Measurements from ENCODE around the gene LUZP2.
"Not testable (repeated sequence)": the region's sequence is repeated elsewhere in the genome, so short reads cannot be mapped to it uniquely, and the experiment has no call there.

The LUZP2 gene

GRCh38 chr11:24944891-24945290 lies 448.0 kb downstream of the LUZP2 start:
- Histone ChIP-seq H3K9ac (ENCODE audit: low read depth, low read length) (no peak overlapping the region), H3K36me3 (ENCODE audit: control insufficient read depth, insufficient read depth, low read length) (no peaks in the 10 kb centered on the region), H3K27me3 (ENCODE audit: control insufficient read depth, insufficient read depth, low read length) (no peaks in the 10 kb centered on the region), H3K4me3 (ENCODE audit: low read depth, low read length) (no peak overlapping the region), H3K9me3 (ENCODE audit: control insufficient read depth, insufficient read depth, low read length) (no peaks in the 10 kb centered on the region), H3K4me1 (ENCODE audit: control insufficient read depth, insufficient read depth, low read length) (no peaks in the 10 kb centered on the region)

GRCh38 chr11:24949406-24949805 lies 452.6 kb downstream of the LUZP2 start:
- Histone ChIP-seq H3K4me3 (ENCODE audit: low read depth, low read length) (no peak overlapping the region), H3K9ac (ENCODE audit: low read depth, low read length) (no peak overlapping the region), H3K36me3 (ENCODE audit: control insufficient read depth, insufficient read depth, low read length) (no peaks in the 10 kb centered on the region), H3K9me3 (ENCODE audit: control insufficient read depth, insufficient read depth, low read length) (no peaks in the 10 kb centered on the region), H3K4me1 (ENCODE audit: control insufficient read depth, insufficient read depth, low read length) (no peaks in the 10 kb centered on the region), H3K27me3 (ENCODE audit: control insufficient read depth, insufficient read depth, low read length) (no peaks in the 10 kb centered on the region)

- peaks cover 3% of the 10 kb centered on the region for H3K9me3 ChIP-seq (ENCODE audit: control insufficient read depth, insufficient read depth, low read length)
- no peak overlapping the region for H3K9ac ChIP-seq (ENCODE audit: low read depth, low read length)
- no peaks in the 10 kb centered on the region for H3K4me1 ChIP-seq (ENCODE audit: control insufficient read depth, insufficient read depth, low read length)
- no peaks in the 10 kb centered on the region for H3K36me3 ChIP-seq (ENCODE audit: control insufficient read depth, insufficient read depth, low read length)
- H3K27me3 ChIP-seq (ENCODE audit: control insufficient read depth, insufficient read depth, low read length) = no peaks in the 10 kb centered on the region
- H3K4me3 ChIP-seq (ENCODE audit: low read depth, low read length) = no peak overlapping the region
Measured at GRCh38 chr11:24963852-24964251, 467.0 kb downstream of the LUZP2 start.

GRCh38 chr11:24965748-24966147 lies 468.9 kb downstream of the LUZP2 start:
- no peaks in the 10 kb centered on the region for H3K36me3 ChIP-seq (ENCODE audit: control insufficient read depth, insufficient read depth, low read length)

GRCh38 chr11:24993903-24994302 lies 497.1 kb downstream of the LUZP2 start:
- not testable (repeated sequence) for H3K4me3 ChIP-seq (ENCODE audit: low read depth, low read length); H3K9ac ChIP-seq (ENCODE audit: low read depth, low read length); H3K4me1 ChIP-seq (ENCODE audit: control insufficient read depth, insufficient read depth, low read length)

More at GRCh38 chr11:24965748-24966147, 468.9 kb downstream of the LUZP2 start:
- Histone ChIP-seq H3K4me1 (ENCODE audit: control insufficient read depth, insufficient read depth, low read length) (no peaks in the 10 kb centered on the region), H3K9me3 (ENCODE audit: control insufficient read depth, insufficient read depth, low read length) (peaks cover 3% of the 10 kb centered on the region), H3K9ac (ENCODE audit: low read depth, low read length) (no peak overlapping the region), H3K27me3 (ENCODE audit: control insufficient read depth, insufficient read depth, low read length) (no peaks in the 10 kb centered on the region), H3K4me3 (ENCODE audit: low read depth, low read length) (no peak overlapping the region)

GRCh38 chr11:24999929-25000328 lies 503.1 kb downstream of the LUZP2 start:
- H3K9me3 ChIP-seq (ENCODE audit: control insufficient read depth, insufficient read depth, low read length); H3K36me3 ChIP-seq (ENCODE audit: control insufficient read depth, insufficient read depth, low read length); H3K4me3 ChIP-seq (ENCODE audit: low read depth, low read length); H3K4me1 ChIP-seq (ENCODE audit: control insufficient read depth, insufficient read depth, low read length); H3K27me3 ChIP-seq (ENCODE audit: control insufficient read depth, insufficient read depth, low read length); H3K9ac ChIP-seq (ENCODE audit: low read depth, low read length): not testable (repeated sequence)

More at GRCh38 chr11:24993903-24994302, 497.1 kb downstream of the LUZP2 start:
- not testable (repeated sequence) for H3K9me3 ChIP-seq (ENCODE audit: control insufficient read depth, insufficient read depth, low read length); H3K36me3 ChIP-seq (ENCODE audit: control insufficient read depth, insufficient read depth, low read length); H3K27me3 ChIP-seq (ENCODE audit: control insufficient read depth, insufficient read depth, low read length)

GRCh38 chr11:25037431-25037830 lies 540.6 kb downstream of the LUZP2 start:
- no peak overlapping the region for H3K9ac ChIP-seq (ENCODE audit: low read depth, low read length)
- H3K36me3 ChIP-seq (ENCODE audit: control insufficient read depth, insufficient read depth, low read length) = no peaks in the 10 kb centered on the region
- H3K27me3 ChIP-seq (ENCODE audit: control insufficient read depth, insufficient read depth, low read length) = no peaks in the 10 kb centered on the region
- no peaks in the 10 kb centered on the region for H3K4me1 ChIP-seq (ENCODE audit: control insufficient read depth, insufficient read depth, low read length)
- H3K4me3 ChIP-seq (ENCODE audit: low read depth, low read length) = no peak overlapping the region
- H3K9me3 ChIP-seq (ENCODE audit: control insufficient read depth, insufficient read depth, low read length) = no peaks in the 10 kb centered on the region

- no peaks in the 10 kb centered on the region for H3K27me3 ChIP-seq (ENCODE audit: control insufficient read depth, insufficient read depth, low read length)
- H3K9me3 ChIP-seq (ENCODE audit: control insufficient read depth, insufficient read depth, low read length) = no peaks in the 10 kb centered on the region
- no peak overlapping the region for H3K4me3 ChIP-seq (ENCODE audit: low read depth, low read length)
- no peak overlapping the region for H3K9ac ChIP-seq (ENCODE audit: low read depth, low read length)
- no peaks in the 10 kb centered on the region for H3K36me3 ChIP-seq (ENCODE audit: control insufficient read depth, insufficient read depth, low read length)
- no peaks in the 10 kb centered on the region for H3K4me1 ChIP-seq (ENCODE audit: control insufficient read depth, insufficient read depth, low read length)
Measured at GRCh38 chr11:25038131-25038530, 541.3 kb downstream of the LUZP2 start.

GRCh38 chr11:25039165-25039564 lies 542.3 kb downstream of the LUZP2 start:
- no peak overlapping the region for H3K4me3 ChIP-seq (ENCODE audit: low read depth, low read length)
- H3K9me3 ChIP-seq (ENCODE audit: control insufficient read depth, insufficient read depth, low read length) = no peaks in the 10 kb centered on the region
- no peaks in the 10 kb centered on the region for H3K27me3 ChIP-seq (ENCODE audit: control insufficient read depth, insufficient read depth, low read length)
- H3K36me3 ChIP-seq (ENCODE audit: control insufficient read depth, insufficient read depth, low read length) = no peaks in the 10 kb centered on the region
- H3K9ac ChIP-seq (ENCODE audit: low read depth, low read length) = no peak overlapping the region
- no peaks in the 10 kb centered on the region for H3K4me1 ChIP-seq (ENCODE audit: control insufficient read depth, insufficient read depth, low read length)

GRCh38 chr11:25048632-25049031 lies 551.8 kb downstream of the LUZP2 start:
- no peak overlapping the region for H3K4me3 ChIP-seq (ENCODE audit: low read depth, low read length)
- no peaks in the 10 kb centered on the region for H3K36me3 ChIP-seq (ENCODE audit: control insufficient read depth, insufficient read depth, low read length)
- no peaks in the 10 kb centered on the region for H3K9me3 ChIP-seq (ENCODE audit: control insufficient read depth, insufficient read depth, low read length)
- H3K4me1 ChIP-seq (ENCODE audit: control insufficient read depth, insufficient read depth, low read length) = no peaks in the 10 kb centered on the region
- H3K9ac ChIP-seq (ENCODE audit: low read depth, low read length) = no peak overlapping the region
- no peaks in the 10 kb centered on the region for H3K27me3 ChIP-seq (ENCODE audit: control insufficient read depth, insufficient read depth, low read length)

GRCh38 chr11:25052844-25053243 lies 556.0 kb downstream of the LUZP2 start:
- H3K4me3 ChIP-seq (ENCODE audit: low read depth, low read length) = no peak overlapping the region
- H3K9me3 ChIP-seq (ENCODE audit: control insufficient read depth, insufficient read depth, low read length) = no peaks in the 10 kb centered on the region
- no peaks in the 10 kb centered on the region for H3K36me3 ChIP-seq (ENCODE audit: control insufficient read depth, insufficient read depth, low read length)
- H3K9ac ChIP-seq (ENCODE audit: low read depth, low read length) = no peak overlapping the region
- H3K27me3 ChIP-seq (ENCODE audit: control insufficient read depth, insufficient read depth, low read length) = no peaks in the 10 kb centered on the region
- H3K4me1 ChIP-seq (ENCODE audit: control insufficient read depth, insufficient read depth, low read length) = no peaks in the 10 kb centered on the region

- Histone ChIP-seq H3K9me3 (ENCODE audit: control insufficient read depth, insufficient read depth, low read length) (no peaks in the 10 kb centered on the region), H3K36me3 (ENCODE audit: control insufficient read depth, insufficient read depth, low read length) (no peaks in the 10 kb centered on the region), H3K27me3 (ENCODE audit: control insufficient read depth, insufficient read depth, low read length) (no peaks in the 10 kb centered on the region), H3K4me3 (ENCODE audit: low read depth, low read length) (no peak overlapping the region), H3K4me1 (ENCODE audit: control insufficient read depth, insufficient read depth, low read length) (no peaks in the 10 kb centered on the region), H3K9ac (ENCODE audit: low read depth, low read length) (no peak overlapping the region)
Measured at GRCh38 chr11:25057861-25058260, 561.0 kb downstream of the LUZP2 start.

- Histone ChIP-seq H3K9me3 (ENCODE audit: control insufficient read depth, insufficient read depth, low read length) (no peaks in the 10 kb centered on the region), H3K4me1 (ENCODE audit: control insufficient read depth, insufficient read depth, low read length) (no peaks in the 10 kb centered on the region), H3K9ac (ENCODE audit: low read depth, low read length) (no peak overlapping the region), H3K27me3 (ENCODE audit: control insufficient read depth, insufficient read depth, low read length) (no peaks in the 10 kb centered on the region), H3K4me3 (ENCODE audit: low read depth, low read length) (no peak overlapping the region), H3K36me3 (ENCODE audit: control insufficient read depth, insufficient read depth, low read length) (no peaks in the 10 kb centered on the region)
Measured at GRCh38 chr11:25065746-25066145, 568.9 kb downstream of the LUZP2 start.

Measured in iPS-15b (cell line).